Ovary (tissue), 3 donors: Measurements from ENCODE around the gene HTRA3.

Experiments used
- CTCF ChIP-seq, 3 donors: fragments of 450-650 bp in 2 of 3; fragments of 200-600 bp in 1 of 3; IDR thresholded peaks; one replicate each; pipeline versions ENCODE4 v1.5.1 to v1.8.0; 2016 to 2022; ENCODE audit warnings: antibody characterized with exemption in 3 of 3, mild to moderate bottlenecking in 1 of 3
- EP300 ChIP-seq: sonication (generic); formaldehyde crosslinking; IDR thresholded peaks from one replicate; pipeline ENCODE4 v1.6.1; 2017; ENCODE audit warnings: antibody characterized with exemption
- POLR2A ChIP-seq: fragments of 450-650 bp; IDR thresholded peaks from one replicate; pipeline ENCODE4 v1.6.1; 2017; ENCODE audit warnings: antibody characterized with exemption, mild to moderate bottlenecking, moderate library complexity
- donor health status: DM: no; HTN: no; CAD: no.

DNA sequence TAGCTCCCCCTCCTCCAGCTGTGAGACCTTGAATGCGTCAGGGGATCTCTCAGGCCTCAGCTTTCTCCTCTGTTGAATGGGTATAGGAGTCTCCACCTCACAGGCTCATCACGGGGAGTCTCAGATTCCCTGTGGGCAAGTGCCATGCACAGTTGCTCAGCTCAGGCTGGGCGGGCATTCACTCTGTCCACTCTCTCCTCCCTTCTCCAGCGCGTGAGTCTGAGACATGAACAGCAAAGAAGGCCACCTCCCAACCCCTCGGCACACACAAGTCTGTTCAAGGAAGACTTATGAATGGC is 60.0 kb downstream of the HTRA3 start:
- TF ChIP-seq POLR2A (no peak), CTCF (IDR thresholded peaks at IDR 0.05) (no peak), EP300 (no peak)
